ENCODE measurements around the gene ATP13A1. TPM values are rescaled to one million over a fixed set of nuclear protein-coding genes. Genes with fewer than 3 reads are reported as not detected.

The ATP13A1 gene
- polyA plus RNA-seq, 3 donors: 16.9 to 106 (median 21.9) TPM

- H2AFZ ChIP-seq (ENCODE audit: insufficient read depth, low read depth, low read length, poor library complexity, severe bottlenecking): no peak overlapping the region
- H3K36me3 ChIP-seq (replicated peaks in 1 of 2; ENCODE audit: control insufficient read depth in 1 of 2, insufficient read depth in 2 of 2, low read length in 2 of 2): peaks cover 52 to 57% of the 10 kb centered on the region in 2 donors
- no peak overlapping the region for H3K9ac ChIP-seq (ENCODE audit: insufficient read depth, low read length, poor library complexity, severe bottlenecking)
- Mint-ChIP-seq H3K27ac (no peak overlapping the region), H3K27me3 (ENCODE audit: low read depth in 3 of 3) (no peaks in the 10 kb centered on the region), H3K4me1 (no peaks in the 10 kb centered on the region), H3K4me3 (no peak overlapping the region), H3K36me3 (peaks cover 56 to 86% of the 10 kb centered on the region in 2 donors), H3K9me3 (peaks cover 66 to 99% (median 97%) of the 10 kb centered on the region in 7 donors)
- no peak for DNase-seq
- peaks cover 91 to 98% of the 10 kb centered on the region in 2 donors for H3K9me3 ChIP-seq (replicated peaks in 1 of 2; ENCODE audit: control insufficient read depth in 1 of 2, insufficient read depth in 1 of 2, low read length in 2 of 2)
- H4K20me1 ChIP-seq (ENCODE audit: insufficient read depth, low read length): no peaks in the 10 kb centered on the region
- H3K27me3 ChIP-seq (ENCODE audit: control insufficient read depth in 2 of 2, insufficient read depth in 2 of 2, low read length in 2 of 2): no peaks in the 10 kb centered on the region
- no peak overlapping the region for H3K27ac ChIP-seq (ENCODE audit: low read depth in 1 of 2, low read length in 2 of 2)
- H3K4me1 ChIP-seq (ENCODE audit: control insufficient read depth in 1 of 2, insufficient read depth in 2 of 2, low read length in 2 of 2): no peaks in the 10 kb centered on the region
- TF ChIP-seq, protein P1, sequence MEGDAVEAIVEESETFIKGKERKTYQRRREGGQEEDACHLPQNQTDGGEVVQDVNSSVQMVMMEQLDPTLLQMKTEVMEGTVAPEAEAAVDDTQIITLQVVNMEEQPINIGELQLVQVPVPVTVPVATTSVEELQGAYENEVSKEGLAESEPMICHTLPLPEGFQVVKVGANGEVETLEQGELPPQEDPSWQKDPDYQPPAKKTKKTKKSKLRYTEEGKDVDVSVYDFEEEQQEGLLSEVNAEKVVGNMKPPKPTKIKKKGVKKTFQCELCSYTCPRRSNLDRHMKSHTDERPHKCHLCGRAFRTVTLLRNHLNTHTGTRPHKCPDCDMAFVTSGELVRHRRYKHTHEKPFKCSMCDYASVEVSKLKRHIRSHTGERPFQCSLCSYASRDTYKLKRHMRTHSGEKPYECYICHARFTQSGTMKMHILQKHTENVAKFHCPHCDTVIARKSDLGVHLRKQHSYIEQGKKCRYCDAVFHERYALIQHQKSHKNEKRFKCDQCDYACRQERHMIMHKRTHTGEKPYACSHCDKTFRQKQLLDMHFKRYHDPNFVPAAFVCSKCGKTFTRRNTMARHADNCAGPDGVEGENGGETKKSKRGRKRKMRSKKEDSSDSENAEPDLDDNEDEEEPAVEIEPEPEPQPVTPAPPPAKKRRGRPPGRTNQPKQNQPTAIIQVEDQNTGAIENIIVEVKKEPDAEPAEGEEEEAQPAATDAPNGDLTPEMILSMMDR (IDR thresholded peaks at IDR 0.05): no peak
- intact Hi-C loops (cut with micrococcal nuclease): loop anchor here in 1 of 2 donors (10.0 kb wide), 1 partner anchor 215 kb away; no protein-coding TSS in a partner anchor
- H3K79me2 ChIP-seq (ENCODE audit: insufficient read depth, low read length): peaks cover 34% of the 10 kb centered on the region
- no peak overlapping the region for H3K4me2 ChIP-seq (replicated peaks; ENCODE audit: extremely low read depth, low read length, poor library complexity, severe bottlenecking)
- peak overlapping the region in 1 of 3 experiments; percentile 46 for H3K4me3 ChIP-seq (replicated peaks in 1 of 3; ENCODE audit: low read depth in 2 of 3, low read length in 3 of 3)
- 100% methylated on average over 5 of the region's 20 CpGs for WGBS (ENCODE audit: insufficient coverage)
These were observed 15.9 kb upstream of the ATP13A1 start for GRCh38 chr19:19679176-19680073.

- H3K36me3 Mint-ChIP-seq: peaks cover 70 to 89% of the 10 kb centered on the region in 2 donors
- Histone ChIP-seq H3K27me3 (ENCODE audit: control insufficient read depth in 2 of 2, insufficient read depth in 2 of 2, low read length in 2 of 2) (no peaks in the 10 kb centered on the region), H2AFZ (ENCODE audit: insufficient read depth, low read depth, low read length, poor library complexity, severe bottlenecking) (no peak overlapping the region), H3K9ac (ENCODE audit: insufficient read depth, low read length, poor library complexity, severe bottlenecking) (no peak overlapping the region), H3K4me1 (ENCODE audit: control insufficient read depth in 1 of 2, insufficient read depth in 2 of 2, low read length in 2 of 2) (no peaks in the 10 kb centered on the region), H3K4me2 (replicated peaks; ENCODE audit: extremely low read depth, low read length, poor library complexity, severe bottlenecking) (no peak overlapping the region), H3K9me3 (replicated peaks in 1 of 2; ENCODE audit: control insufficient read depth in 1 of 2, insufficient read depth in 1 of 2, low read length in 2 of 2) (peaks cover 92 to 94% of the 10 kb centered on the region in 2 donors), H3K36me3 (replicated peaks in 1 of 2; ENCODE audit: control insufficient read depth in 1 of 2, insufficient read depth in 2 of 2, low read length in 2 of 2) (peaks cover 59 to 73% of the 10 kb centered on the region in 2 donors), H3K79me2 (ENCODE audit: insufficient read depth, low read length) (peaks cover 46% of the 10 kb centered on the region), H3K27ac (ENCODE audit: low read depth in 1 of 2, low read length in 2 of 2) (no peak overlapping the region), H3K4me3 (replicated peaks in 1 of 3; ENCODE audit: low read depth in 2 of 3, low read length in 3 of 3) (peak overlapping the region in 1 of 3 experiments; percentile 34), H4K20me1 (ENCODE audit: insufficient read depth, low read length) (no peaks in the 10 kb centered on the region)
- no peak overlapping the region for H3K27ac Mint-ChIP-seq
- 100% methylated on average over 2 of the region's 7 CpGs for WGBS (ENCODE audit: insufficient coverage)
- H3K4me1 Mint-ChIP-seq: no peaks in the 10 kb centered on the region
- intact Hi-C loops (cut with micrococcal nuclease): loop anchor here in 1 of 2 donors (10.0 kb wide), 1 partner anchor 217 kb away; no protein-coding TSS in a partner anchor
- no peak for DNase-seq
- TF ChIP-seq, protein P1 (IDR thresholded peaks at IDR 0.05): no peak
- H3K27me3 Mint-ChIP-seq (ENCODE audit: low read depth in 3 of 3): no peaks in the 10 kb centered on the region
- H3K4me3 Mint-ChIP-seq: no peak overlapping the region
- H3K9me3 Mint-ChIP-seq: peaks cover 59 to 97% (median 95%) of the 10 kb centered on the region in 7 donors
These were observed 14.1 kb upstream of the ATP13A1 start for GRCh38 chr19:19677579-19677978.

Measured in CD14-positive monocyte (primary cell).